Nephron progenitor cell (in vitro differentiated cells): ENCODE measurements around the gene RPS6KA2.
"Not testable (repeated sequence)": the region's sequence is repeated elsewhere in the genome, so short reads cannot be mapped to it uniquely, and the experiment has no call there.

Experiments used
- DNase-seq: peaks from one replicate; pipeline ENCODE4 v3.0.0; 2021
- H3K27ac Mint-ChIP-seq: 2 replicates; pipeline ENCODE4 v1.8.0; 2021; ENCODE audit warnings: mild to moderate bottlenecking, moderate library complexity, mixed read lengths
- H3K27me3 Mint-ChIP-seq: 2 replicates; pipeline ENCODE4 v1.8.0; 2021; ENCODE audit warnings: mild to moderate bottlenecking, low read depth, mixed read lengths; ENCODE audit not compliant: poor library complexity
- H3K36me3 Mint-ChIP-seq: 2 replicates; pipeline ENCODE4 v1.8.0; 2021; ENCODE audit warnings: low read depth, mixed read lengths
- H3K4me1 Mint-ChIP-seq: 2 replicates; pipeline ENCODE4 v1.8.0; 2021; ENCODE audit warnings: mixed read lengths
- H3K4me3 Mint-ChIP-seq: 2 replicates; pipeline ENCODE4 v1.8.0; 2021; ENCODE audit warnings: mild to moderate bottlenecking, moderate library complexity, mixed read lengths
- H3K9me3 Mint-ChIP-seq: 2 replicates; pipeline ENCODE4 v1.8.0; 2021; ENCODE audit warnings: mild to moderate bottlenecking, moderate library complexity, mixed read lengths
- TF ChIP-seq, protein P1 (sequence below): fragments of 200-600 bp; sonication (generic); IDR thresholded peaks from 2 replicates; pipeline ENCODE4 v1.5.0; 2021; ENCODE audit warnings: antibody characterized with exemption

RPS6KA2 gene

DNA sequence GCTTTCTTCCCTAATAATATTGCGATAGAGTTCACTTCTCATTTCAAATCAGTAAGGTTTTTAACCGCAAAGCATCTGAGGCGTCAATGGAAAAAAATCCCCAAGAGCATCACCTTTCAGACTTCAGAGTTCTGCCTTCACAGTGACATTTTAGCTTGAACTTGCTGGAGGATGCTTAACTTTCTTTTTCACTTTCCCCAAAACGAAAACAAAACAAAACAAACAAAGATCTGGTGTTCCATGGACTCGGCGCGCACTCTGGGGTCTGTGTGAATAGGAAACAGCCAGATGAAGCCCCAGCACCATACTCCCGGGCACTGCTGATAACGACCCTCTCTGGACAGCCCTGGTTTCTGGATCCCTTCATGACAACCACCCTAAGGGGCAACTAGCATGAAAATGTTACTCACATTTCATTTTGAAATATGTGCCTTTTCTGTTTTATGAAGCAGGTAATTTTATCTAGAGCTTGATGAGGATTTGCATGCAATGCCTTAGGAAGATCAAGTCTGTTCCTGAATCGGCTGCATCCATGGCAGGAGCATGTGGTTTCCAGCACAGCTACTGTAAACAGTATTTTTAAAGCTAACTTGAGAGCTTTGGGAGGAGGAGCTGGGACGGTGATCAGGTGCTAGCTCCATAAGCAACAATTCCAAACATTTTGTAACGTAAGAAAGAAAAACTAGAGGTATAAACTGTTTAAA, 85.0 kb downstream of the RPS6KA2 start:
- no peak overlapping the region for H3K4me3 Mint-ChIP-seq
- H3K4me1 Mint-ChIP-seq, result peaks cover 59% of the 10 kb centered on the region
- H3K9me3 Mint-ChIP-seq, result no peaks in the 10 kb centered on the region
- H3K27me3 Mint-ChIP-seq, result peaks cover 7% of the 10 kb centered on the region
- H3K36me3 Mint-ChIP-seq, result no peaks in the 10 kb centered on the region
- DNase-seq, result no peak
- H3K27ac Mint-ChIP-seq, result peak overlapping the region; percentile 82
- TF ChIP-seq, protein P1, sequence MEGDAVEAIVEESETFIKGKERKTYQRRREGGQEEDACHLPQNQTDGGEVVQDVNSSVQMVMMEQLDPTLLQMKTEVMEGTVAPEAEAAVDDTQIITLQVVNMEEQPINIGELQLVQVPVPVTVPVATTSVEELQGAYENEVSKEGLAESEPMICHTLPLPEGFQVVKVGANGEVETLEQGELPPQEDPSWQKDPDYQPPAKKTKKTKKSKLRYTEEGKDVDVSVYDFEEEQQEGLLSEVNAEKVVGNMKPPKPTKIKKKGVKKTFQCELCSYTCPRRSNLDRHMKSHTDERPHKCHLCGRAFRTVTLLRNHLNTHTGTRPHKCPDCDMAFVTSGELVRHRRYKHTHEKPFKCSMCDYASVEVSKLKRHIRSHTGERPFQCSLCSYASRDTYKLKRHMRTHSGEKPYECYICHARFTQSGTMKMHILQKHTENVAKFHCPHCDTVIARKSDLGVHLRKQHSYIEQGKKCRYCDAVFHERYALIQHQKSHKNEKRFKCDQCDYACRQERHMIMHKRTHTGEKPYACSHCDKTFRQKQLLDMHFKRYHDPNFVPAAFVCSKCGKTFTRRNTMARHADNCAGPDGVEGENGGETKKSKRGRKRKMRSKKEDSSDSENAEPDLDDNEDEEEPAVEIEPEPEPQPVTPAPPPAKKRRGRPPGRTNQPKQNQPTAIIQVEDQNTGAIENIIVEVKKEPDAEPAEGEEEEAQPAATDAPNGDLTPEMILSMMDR, result no peak

DNA sequence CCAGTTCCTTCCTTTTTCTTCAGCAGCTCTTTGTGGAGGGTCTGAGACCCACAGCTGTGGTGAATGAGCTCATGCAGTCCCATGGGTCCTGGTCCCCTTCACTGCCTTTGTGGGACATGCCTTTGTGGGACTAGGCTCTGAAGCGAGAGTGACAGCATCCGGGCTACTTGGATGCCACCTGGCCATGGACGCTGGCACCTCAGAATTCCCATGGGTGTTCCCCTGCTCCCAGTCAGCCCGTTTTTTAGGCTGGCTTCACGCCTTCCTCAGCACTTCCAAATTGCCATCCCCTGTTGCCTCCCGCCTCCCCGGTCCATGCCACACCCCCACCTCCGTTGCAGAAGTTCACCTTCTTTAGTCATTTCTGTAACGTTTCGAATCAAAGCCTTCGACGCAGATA, 85.7 kb downstream of the RPS6KA2 start:
- Mint-ChIP-seq H3K27ac (peak overlapping the region; percentile 43), H3K4me1 (peaks cover 59% of the 10 kb centered on the region), H3K27me3 (peaks cover 7% of the 10 kb centered on the region), H3K9me3 (no peaks in the 10 kb centered on the region), H3K36me3 (no peaks in the 10 kb centered on the region), H3K4me3 (no peak overlapping the region)
- TF ChIP-seq, protein P1, result no peak
- no peak for DNase-seq

DNA sequence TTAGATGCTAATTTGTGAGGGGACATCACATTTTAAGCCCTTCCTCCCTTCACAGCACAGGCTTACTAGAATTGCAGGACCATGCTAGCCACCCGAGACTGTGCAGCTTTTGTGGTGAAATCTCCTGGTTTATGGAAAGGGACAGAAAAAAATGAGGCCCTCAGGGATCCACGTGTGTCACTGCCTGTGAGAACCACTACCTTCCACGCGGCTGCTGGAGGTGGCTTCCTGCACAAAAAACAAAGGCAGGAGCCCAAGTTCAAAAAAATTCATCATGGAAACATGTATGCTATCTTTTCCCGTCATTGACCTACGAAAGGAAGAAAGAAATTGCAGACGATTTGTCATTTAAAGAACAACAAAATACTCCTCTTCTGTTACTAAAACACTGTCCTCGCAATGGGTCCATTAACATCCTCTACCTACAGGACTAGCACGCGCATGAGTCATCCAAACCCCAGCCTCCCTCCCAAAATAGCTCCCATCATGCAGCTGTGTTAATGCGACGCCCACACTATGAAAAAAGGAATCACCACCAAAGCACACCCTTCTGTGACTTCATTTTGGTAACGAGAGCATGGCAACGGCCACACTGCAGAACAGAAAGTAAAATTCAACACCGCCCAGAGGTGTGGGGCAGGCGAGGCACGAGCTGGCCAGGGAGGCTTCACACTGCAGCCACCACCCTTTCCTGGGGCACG, 86.3 kb downstream of the RPS6KA2 start:
- DNase-seq, result no peak
- Mint-ChIP-seq H3K27ac (no peak overlapping the region), H3K4me3 (no peak overlapping the region), H3K9me3 (no peaks in the 10 kb centered on the region), H3K36me3 (no peaks in the 10 kb centered on the region), H3K4me1 (peaks cover 56% of the 10 kb centered on the region), H3K27me3 (peaks cover 7% of the 10 kb centered on the region)
- TF ChIP-seq, protein P1, result no peak

DNA sequence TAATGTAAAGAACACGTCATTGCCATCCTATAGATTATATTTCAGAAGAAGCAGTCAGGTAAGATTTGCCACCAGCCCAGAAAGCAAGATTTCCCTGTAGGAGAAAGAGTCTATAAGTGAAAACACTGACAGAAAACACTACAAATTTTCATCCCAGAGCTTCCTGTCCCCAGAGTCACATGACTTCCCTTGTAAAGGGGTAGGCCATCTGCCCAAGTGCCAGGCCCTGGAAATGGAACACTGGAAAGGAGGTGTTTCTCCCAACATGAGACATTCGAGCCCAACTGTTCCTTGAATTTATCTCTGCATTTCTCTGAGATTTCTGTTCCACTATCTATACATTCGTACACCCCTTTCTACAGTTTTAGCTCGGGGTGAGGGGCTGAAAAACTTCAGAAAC, 87.5 kb downstream of the RPS6KA2 start:
- H3K4me1 Mint-ChIP-seq, result peaks cover 46% of the 10 kb centered on the region
- no peak for DNase-seq
- TF ChIP-seq, protein P1, result no peak
- no peak overlapping the region for H3K4me3 Mint-ChIP-seq
- no peaks in the 10 kb centered on the region for H3K9me3 Mint-ChIP-seq
- H3K36me3 Mint-ChIP-seq, result no peaks in the 10 kb centered on the region
- H3K27me3 Mint-ChIP-seq, result peaks cover 7% of the 10 kb centered on the region
- H3K27ac Mint-ChIP-seq, result peak overlapping the region; percentile 85

DNA sequence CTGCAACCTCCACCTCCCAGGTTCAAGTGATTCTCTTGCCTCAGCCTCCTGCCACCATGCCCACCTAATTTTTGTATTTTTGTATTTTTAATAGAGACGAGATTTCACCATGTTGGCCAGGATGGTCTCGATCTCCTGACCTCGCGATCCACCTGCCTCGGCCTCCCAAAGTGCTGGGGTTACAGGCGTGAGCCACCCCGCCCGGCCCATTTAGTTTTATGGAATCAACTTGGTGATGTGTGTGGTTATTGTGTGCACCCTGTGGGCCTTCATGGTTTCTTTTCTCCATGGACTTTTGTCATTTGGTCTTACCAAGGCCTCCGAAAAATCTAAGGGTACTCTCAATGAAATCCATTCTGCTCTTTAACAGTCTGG, 88.1 kb downstream of the RPS6KA2 start:
- H3K27me3 Mint-ChIP-seq, H3K27ac Mint-ChIP-seq, H3K36me3 Mint-ChIP-seq, H3K4me3 Mint-ChIP-seq, H3K9me3 Mint-ChIP-seq, DNase-seq: not testable (repeated sequence)
- H3K4me1 Mint-ChIP-seq, result peaks cover 41% of the 10 kb centered on the region

DNA sequence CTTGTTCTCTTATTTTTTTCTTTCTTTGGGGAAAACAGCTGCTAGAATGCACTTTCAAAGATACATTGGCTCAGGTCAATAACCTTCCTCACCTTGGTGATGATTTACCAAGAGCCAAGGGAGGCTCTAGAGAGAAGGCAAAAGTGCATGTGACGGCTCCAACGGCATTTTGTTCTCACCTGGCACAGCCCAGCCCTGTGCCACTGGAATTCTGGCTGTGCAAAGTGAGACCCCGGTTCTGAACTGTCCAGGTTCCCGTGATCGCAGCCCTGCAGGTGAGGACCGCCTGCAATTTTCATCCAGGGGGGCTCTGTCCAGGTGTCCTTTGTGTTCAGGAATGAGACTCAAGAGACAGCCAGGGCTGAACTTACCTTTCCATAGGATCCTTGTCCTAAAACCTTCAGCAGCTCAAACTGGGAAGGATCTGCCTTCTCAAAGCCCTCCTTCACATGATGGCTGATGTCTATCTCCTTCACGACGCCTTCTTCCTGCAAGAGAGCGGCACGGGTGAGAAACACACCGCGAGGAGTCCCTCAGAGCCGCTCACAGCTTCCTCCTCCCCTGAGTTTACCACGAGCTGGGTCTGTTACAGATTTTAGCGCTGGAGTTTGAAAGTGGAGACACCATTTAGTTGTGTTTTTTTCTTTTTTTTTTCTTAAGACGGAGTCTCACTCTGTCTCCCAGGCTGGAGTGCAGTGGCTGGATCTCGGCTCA, 88.6 kb downstream of the RPS6KA2 start:
- DNase-seq, result no peak
- H3K4me1 Mint-ChIP-seq, result peaks cover 35% of the 10 kb centered on the region
- no peaks in the 10 kb centered on the region for H3K9me3 Mint-ChIP-seq
- peaks cover 7% of the 10 kb centered on the region for H3K27me3 Mint-ChIP-seq
- H3K36me3 Mint-ChIP-seq, result no peaks in the 10 kb centered on the region
- no peak overlapping the region for H3K27ac Mint-ChIP-seq
- TF ChIP-seq, protein P1, result no peak
- H3K4me3 Mint-ChIP-seq, result no peak overlapping the region
